IPS-20b (cell line): ENCODE measurements around the gene RASGRF2.

ENCODE experiments used
- H3K27ac ChIP-seq: one replicate; pipeline ENCODE4 v1.5.1; 2013; ENCODE audit warnings: low read length
- H3K27me3 ChIP-seq: 2 replicates; pipeline ENCODE4 v1.6.1; 2013; ENCODE audit warnings: mild to moderate bottlenecking, low read length, inconsistent platforms; ENCODE audit not compliant: insufficient read depth
- H3K36me3 ChIP-seq: 2 replicates; pipeline ENCODE4 v1.6.1; 2013; ENCODE audit warnings: low read depth, mild to moderate bottlenecking, inconsistent platforms, low read length, moderate library complexity; ENCODE audit not compliant: insufficient read depth
- H3K4me1 ChIP-seq: 2 replicates; pipeline ENCODE4 v1.6.1; 2013; ENCODE audit warnings: mild to moderate bottlenecking, control low read depth, inconsistent platforms, low read length, moderate library complexity; ENCODE audit not compliant: insufficient read depth
- H3K4me3 ChIP-seq: 2 replicates; pipeline ENCODE4 v1.5.1; 2013; ENCODE audit warnings: mild to moderate bottlenecking, low read length, inconsistent platforms
- H3K9ac ChIP-seq: 2 replicates; pipeline ENCODE4 v1.6.1; 2013; ENCODE audit warnings: low read depth, mild to moderate bottlenecking, inconsistent platforms, low read length, moderate library complexity
- H3K9me3 ChIP-seq: 2 replicates; pipeline ENCODE4 v1.6.1; 2013; ENCODE audit warnings: mild to moderate bottlenecking, low read depth, low read length, inconsistent platforms; ENCODE audit not compliant: insufficient read depth

The RASGRF2 gene

GRCh38 chr5:81151546-81151945, 191.4 kb downstream of the RASGRF2 start:
- no peak overlapping the region for H3K9ac ChIP-seq
- no peak overlapping the region for H3K27ac ChIP-seq
- no peak overlapping the region for H3K4me3 ChIP-seq
- H3K36me3 ChIP-seq, result no peaks in the 10 kb centered on the region
- no peaks in the 10 kb centered on the region for H3K9me3 ChIP-seq
- H3K27me3 ChIP-seq, result no peaks in the 10 kb centered on the region
- H3K4me1 ChIP-seq, result no peaks in the 10 kb centered on the region

- Histone ChIP-seq H3K4me1 (no peaks in the 10 kb centered on the region), H3K27ac (no peak overlapping the region), H3K4me3 (no peak overlapping the region), H3K9ac (no peak overlapping the region), H3K9me3 (no peaks in the 10 kb centered on the region), H3K27me3 (no peaks in the 10 kb centered on the region), H3K36me3 (no peaks in the 10 kb centered on the region)
These were observed 194.6 kb downstream of the RASGRF2 start for GRCh38 chr5:81154725-81155124.

- no peaks in the 10 kb centered on the region for H3K4me1 ChIP-seq
- no peak overlapping the region for H3K27ac ChIP-seq
- H3K36me3 ChIP-seq, result no peaks in the 10 kb centered on the region
- H3K9me3 ChIP-seq, result no peaks in the 10 kb centered on the region
- H3K9ac ChIP-seq, result no peak overlapping the region
- H3K27me3 ChIP-seq, result no peaks in the 10 kb centered on the region
- H3K4me3 ChIP-seq, result no peak overlapping the region
These were observed 196.6 kb downstream of the RASGRF2 start for GRCh38 chr5:81156732-81157131.

DNA sequence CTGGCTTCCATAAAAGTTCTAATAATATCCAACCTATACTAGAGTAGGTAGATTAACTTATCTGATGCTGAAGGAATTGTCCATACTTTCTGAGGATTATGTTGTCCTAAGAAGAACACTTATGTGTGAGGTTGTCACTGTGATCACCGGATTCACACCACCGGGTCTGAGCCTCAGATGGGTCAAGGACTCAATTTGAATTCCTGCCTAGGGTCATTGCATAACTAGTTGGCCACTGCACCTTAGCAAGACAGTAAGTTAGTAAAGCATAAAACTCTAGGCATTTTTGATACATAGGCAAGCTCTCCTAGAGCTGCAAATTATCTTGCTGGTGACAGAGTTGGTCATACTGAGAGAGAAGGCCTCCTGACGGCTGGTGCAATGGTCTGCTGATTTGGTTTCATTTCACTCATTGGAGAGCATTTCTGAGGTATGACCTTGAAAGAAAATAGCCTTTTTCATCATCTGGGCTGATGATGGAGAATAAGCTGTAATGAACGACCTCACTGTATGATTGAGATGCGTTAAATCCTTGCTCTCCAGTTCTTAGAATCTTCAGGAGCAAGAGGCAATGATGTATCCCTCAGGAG, 200.9 kb downstream of the RASGRF2 start:
- no peaks in the 10 kb centered on the region for H3K27me3 ChIP-seq
- no peak overlapping the region for H3K27ac ChIP-seq
- no peaks in the 10 kb centered on the region for H3K9me3 ChIP-seq
- H3K4me1 ChIP-seq, result no peaks in the 10 kb centered on the region
- no peaks in the 10 kb centered on the region for H3K36me3 ChIP-seq
- H3K9ac ChIP-seq, result no peak overlapping the region
- no peak overlapping the region for H3K4me3 ChIP-seq

DNA sequence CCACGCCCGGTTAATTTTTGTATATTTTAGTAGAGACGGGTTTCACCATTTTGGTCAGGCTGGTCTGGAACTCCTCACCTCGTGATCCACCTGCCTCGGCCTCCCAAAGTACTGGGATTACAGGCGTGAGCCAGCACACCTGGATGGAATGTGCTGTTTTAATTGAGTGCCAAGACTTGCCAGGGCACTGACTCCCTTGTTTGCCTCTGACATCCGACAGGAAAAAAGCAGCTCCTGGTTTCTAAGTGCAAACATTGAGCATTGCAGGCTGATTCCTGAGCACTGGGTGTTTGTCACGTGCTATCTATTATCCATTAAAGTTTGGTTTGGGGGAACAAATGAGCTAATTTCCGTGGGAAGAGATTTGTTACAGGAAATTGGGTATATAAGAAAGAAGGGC, 202.3 kb downstream of the RASGRF2 start:
- no peaks in the 10 kb centered on the region for H3K36me3 ChIP-seq

GRCh38 chr5:81163651-81164050, 203.5 kb downstream of the RASGRF2 start:
- Histone ChIP-seq H3K9ac (no peak overlapping the region), H3K4me3 (no peak overlapping the region), H3K9me3 (no peaks in the 10 kb centered on the region), H3K4me1 (no peaks in the 10 kb centered on the region), H3K27me3 (no peaks in the 10 kb centered on the region), H3K27ac (no peak overlapping the region), H3K36me3 (no peaks in the 10 kb centered on the region)

More for the DNA sequence above, 202.3 kb downstream of the RASGRF2 start:
- Histone ChIP-seq H3K27ac (no peak overlapping the region), H3K4me1 (no peaks in the 10 kb centered on the region), H3K9ac (no peak overlapping the region), H3K27me3 (no peaks in the 10 kb centered on the region), H3K4me3 (no peak overlapping the region), H3K9me3 (no peaks in the 10 kb centered on the region)

DNA sequence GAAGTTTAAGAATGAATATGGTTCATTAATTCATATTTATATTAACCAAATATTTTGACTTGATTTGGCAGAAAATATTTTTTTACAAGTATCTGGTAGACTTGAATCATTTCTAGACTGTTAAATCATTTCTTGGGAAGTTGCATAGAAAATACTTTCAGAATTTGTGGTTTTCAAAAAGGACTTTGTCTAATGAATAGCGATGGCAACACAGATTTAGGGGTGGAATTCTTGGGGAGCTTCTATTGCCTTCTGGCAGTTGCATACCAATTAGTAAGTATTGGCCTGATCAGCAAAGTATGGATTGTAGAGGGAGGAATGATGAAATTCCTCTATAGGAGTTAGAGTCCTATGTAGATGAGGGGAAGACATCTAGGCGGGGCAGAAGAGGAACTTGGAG, 204.3 kb downstream of the RASGRF2 start:
- Histone ChIP-seq H3K4me1 (no peaks in the 10 kb centered on the region), H3K9me3 (no peaks in the 10 kb centered on the region), H3K36me3 (no peaks in the 10 kb centered on the region), H3K9ac (no peak overlapping the region), H3K27ac (no peak overlapping the region), H3K4me3 (no peak overlapping the region), H3K27me3 (no peaks in the 10 kb centered on the region)

GRCh38 chr5:81164936-81165335, 204.8 kb downstream of the RASGRF2 start:
- H3K27me3 ChIP-seq, result no peaks in the 10 kb centered on the region
- H3K4me1 ChIP-seq, result no peaks in the 10 kb centered on the region
- no peaks in the 10 kb centered on the region for H3K36me3 ChIP-seq
- no peak overlapping the region for H3K4me3 ChIP-seq
- no peak overlapping the region for H3K9ac ChIP-seq
- no peaks in the 10 kb centered on the region for H3K9me3 ChIP-seq
- H3K27ac ChIP-seq, result no peak overlapping the region

DNA sequence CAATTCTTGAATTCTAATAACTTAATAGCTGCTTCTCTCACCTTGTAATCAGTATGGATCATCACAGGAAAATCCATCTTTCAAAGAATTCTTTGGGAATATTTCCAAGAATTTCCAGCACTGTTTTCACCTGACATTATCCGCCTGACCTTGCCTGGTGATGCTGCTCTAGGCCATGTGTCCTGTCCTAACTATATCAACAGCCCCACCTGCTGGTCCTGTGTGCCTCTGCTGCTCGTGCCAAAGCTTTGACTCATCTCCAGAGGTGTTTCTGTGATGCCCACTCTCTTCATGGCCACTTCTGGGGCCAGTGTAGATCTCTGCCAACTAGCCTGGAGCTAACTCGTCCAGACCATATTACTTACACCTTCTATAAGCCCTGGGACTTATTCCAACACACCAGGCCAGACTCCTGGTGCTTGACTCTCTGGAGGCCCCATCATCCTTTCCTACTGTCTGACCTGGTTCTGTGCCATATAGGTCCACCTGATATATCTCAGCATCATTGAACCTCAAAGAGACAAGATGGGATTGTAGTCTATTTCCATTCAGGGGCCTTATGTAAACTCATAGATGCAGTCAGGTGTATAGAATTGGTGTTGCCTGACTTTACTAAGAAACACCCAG, 205.4 kb downstream of the RASGRF2 start:
- H3K4me3 ChIP-seq, result no peak overlapping the region
- H3K4me1 ChIP-seq, result no peaks in the 10 kb centered on the region
- H3K9me3 ChIP-seq, result no peaks in the 10 kb centered on the region
- no peaks in the 10 kb centered on the region for H3K27me3 ChIP-seq
- H3K27ac ChIP-seq, result no peak overlapping the region
- H3K9ac ChIP-seq, result no peak overlapping the region
- H3K36me3 ChIP-seq, result no peaks in the 10 kb centered on the region

- Histone ChIP-seq H3K4me3 (no peak overlapping the region), H3K27me3 (no peaks in the 10 kb centered on the region), H3K4me1 (no peaks in the 10 kb centered on the region), H3K36me3 (no peaks in the 10 kb centered on the region), H3K9me3 (no peaks in the 10 kb centered on the region), H3K9ac (no peak overlapping the region), H3K27ac (no peak overlapping the region)
These were observed 206.3 kb downstream of the RASGRF2 start for GRCh38 chr5:81166430-81166829.

DNA sequence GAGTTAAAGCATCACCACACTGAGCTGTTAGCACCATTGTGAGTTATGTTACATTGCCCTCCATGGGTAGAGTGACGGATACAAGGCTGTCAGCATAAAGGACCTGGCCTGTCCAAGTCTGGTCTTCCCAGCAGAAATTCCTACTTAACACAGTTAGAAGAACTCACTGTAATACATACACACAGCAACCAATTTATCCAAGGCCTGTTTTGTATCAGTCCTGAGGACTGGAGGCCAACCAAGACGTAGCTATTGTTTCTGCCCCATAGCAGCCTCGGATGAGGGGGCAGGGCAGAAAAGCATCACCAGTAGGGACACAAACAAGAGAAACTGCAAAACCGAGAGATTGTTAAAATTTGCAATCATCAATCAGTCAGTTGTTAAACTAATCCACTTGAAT, 206.9 kb downstream of the RASGRF2 start:
- Histone ChIP-seq H3K9me3 (no peaks in the 10 kb centered on the region), H3K4me3 (no peak overlapping the region), H3K4me1 (no peaks in the 10 kb centered on the region), H3K9ac (no peak overlapping the region), H3K27ac (no peak overlapping the region), H3K27me3 (no peaks in the 10 kb centered on the region), H3K36me3 (no peaks in the 10 kb centered on the region)

DNA sequence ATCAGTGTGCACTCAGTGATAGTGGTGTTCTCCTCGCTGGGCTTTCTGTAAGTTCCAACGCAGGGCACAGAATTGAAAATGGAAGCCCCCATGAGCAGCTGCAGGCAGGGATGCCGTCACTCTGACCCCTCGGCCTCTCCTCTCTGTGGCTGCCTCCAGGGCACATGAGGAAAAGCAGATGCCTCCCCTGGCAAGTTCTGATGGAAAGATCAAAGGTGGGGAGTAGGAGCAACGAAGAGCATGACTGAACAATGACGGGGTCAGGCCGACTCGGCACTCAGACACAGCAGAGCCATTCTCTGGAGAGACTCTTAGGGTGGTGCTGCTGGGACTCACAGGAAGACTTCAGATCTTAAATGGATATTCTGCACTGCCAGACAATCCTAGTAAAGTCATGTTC, 207.4 kb downstream of the RASGRF2 start:
- no peaks in the 10 kb centered on the region for H3K36me3 ChIP-seq
- H3K9me3 ChIP-seq, result no peaks in the 10 kb centered on the region
- no peak overlapping the region for H3K27ac ChIP-seq
- H3K9ac ChIP-seq, result no peak overlapping the region
- no peak overlapping the region for H3K4me3 ChIP-seq
- H3K27me3 ChIP-seq, result no peaks in the 10 kb centered on the region
- no peaks in the 10 kb centered on the region for H3K4me1 ChIP-seq
